Fibroblast of lung (primary cell): ENCODE results near the gene DNAJB11. TPM values are rescaled to one million over a fixed set of nuclear protein-coding genes. Genes with fewer than 3 reads are reported as not detected.

ENCODE experiments used
- DNase-seq, 2 donors: peaks; one replicate each; pipeline versions ENCODE4 v3.0.0 to v3.0.0-alpha.2; 2010; ENCODE audit warnings: low read depth in 2 of 2
- H2AFZ ChIP-seq: 2 replicates; pipeline ENCODE4 v1.5.1; 2012; ENCODE audit warnings: low read length, control low read depth, inconsistent platforms
- H3K27ac ChIP-seq: 2 replicates; pipeline ENCODE4 v1.5.1; 2011; ENCODE audit warnings: low read length, control low read depth; ENCODE audit not compliant: insufficient read depth
- H3K27me3 ChIP-seq: 2 replicates; pipeline ENCODE4 v1.5.1; 2011; ENCODE audit warnings: mild to moderate bottlenecking, low read length; ENCODE audit not compliant: control insufficient read depth, insufficient read depth
- H3K36me3 ChIP-seq: 2 replicates; pipeline ENCODE4 v1.5.1; 2011; ENCODE audit warnings: low read length; ENCODE audit not compliant: control insufficient read depth, insufficient read depth
- H3K4me1 ChIP-seq: 2 replicates; pipeline ENCODE4 v1.5.1; 2011; ENCODE audit warnings: low read length; ENCODE audit not compliant: control insufficient read depth, insufficient read depth; ENCODE audit errors: extremely low read depth
- H3K4me2 ChIP-seq: 2 replicates; pipeline ENCODE4 v1.5.1; 2011; ENCODE audit warnings: low read length, control low read depth; ENCODE audit not compliant: insufficient read depth; ENCODE audit errors: extremely low read depth
- H3K4me3 ChIP-seq, 4 experiments: fragments of 200-600 bp in 1 of 4; sonication (generic) in 1 of 4; replicated peaks in 1 of 4; 2 replicates each; pipeline ENCODE4 v1.5.1; 2011 to 2016; ENCODE audit warnings: low read length in 4 of 4, low read depth in 3 of 4, mild to moderate bottlenecking in 3 of 4, control low read depth in 2 of 4, inconsistent platforms in 1 of 4, mixed read lengths in 1 of 4; ENCODE audit not compliant: insufficient read depth in 1 of 4; ENCODE audit errors: control extremely low read depth in 1 of 4
- H3K79me2 ChIP-seq: 2 replicates; pipeline ENCODE4 v1.5.1; 2012; ENCODE audit warnings: mild to moderate bottlenecking, low read length, inconsistent platforms; ENCODE audit not compliant: control insufficient read depth, insufficient read depth
- H3K9ac ChIP-seq: 2 replicates; pipeline ENCODE4 v1.5.1; 2011; ENCODE audit warnings: mild to moderate bottlenecking, low read length, control low read depth; ENCODE audit not compliant: insufficient read depth
- H3K9me3 ChIP-seq: 2 replicates; pipeline ENCODE4 v1.5.1; 2012; ENCODE audit warnings: low read depth, low read length; ENCODE audit not compliant: control insufficient read depth, insufficient read depth
- H4K20me1 ChIP-seq: 2 replicates; pipeline ENCODE4 v1.5.1; 2011; ENCODE audit warnings: low read length; ENCODE audit not compliant: control insufficient read depth, insufficient read depth; ENCODE audit errors: extremely low read depth
- CTCF ChIP-seq, 2 donors: IDR thresholded peaks in 1 of 2; conservative IDR thresholded peaks in 1 of 2; 1 replicate in 1 of 2; 2 replicates in 1 of 2; pipeline ENCODE4 v1.5.1; 2011 to 2012; ENCODE audit warnings: low read length in 2 of 2, control low read depth in 1 of 2, inconsistent platforms in 1 of 2, low read depth in 1 of 2, mild to moderate bottlenecking in 1 of 2
- EZH2 ChIP-seq: IDR thresholded peaks from 2 replicates; pipeline ENCODE4 v1.5.1; 2012; ENCODE audit warnings: low read length, control low read depth, mild to moderate bottlenecking; ENCODE audit errors: missing control alignments
- polyA plus RNA-seq, 2 donors: library from polyadenylated mRNA; depleted of rRNA in 1 of 2; stranded (reverse) in 1 of 2; unstranded in 1 of 2; fragments of >200 nt; gene quantifications; 2 replicates each; pipeline ENCODE4 v1.2.1, GENCODE V29; 2011 to 2012; ENCODE audit warnings: missing spikeins in 1 of 2
- total RNA-seq: library from RNA; depleted of rRNA; stranded (reverse); fragments of >200 nt; gene quantifications from 2 replicates; pipeline ENCODE4 v1.2.1, GENCODE V29; 2014

Gene DNAJB11
- total and polyA plus RNA-seq, 2 donors (not counting 1 experiment from before 2014, with no cell fraction given), result 37.5 to 59.1 TPM

DNA sequence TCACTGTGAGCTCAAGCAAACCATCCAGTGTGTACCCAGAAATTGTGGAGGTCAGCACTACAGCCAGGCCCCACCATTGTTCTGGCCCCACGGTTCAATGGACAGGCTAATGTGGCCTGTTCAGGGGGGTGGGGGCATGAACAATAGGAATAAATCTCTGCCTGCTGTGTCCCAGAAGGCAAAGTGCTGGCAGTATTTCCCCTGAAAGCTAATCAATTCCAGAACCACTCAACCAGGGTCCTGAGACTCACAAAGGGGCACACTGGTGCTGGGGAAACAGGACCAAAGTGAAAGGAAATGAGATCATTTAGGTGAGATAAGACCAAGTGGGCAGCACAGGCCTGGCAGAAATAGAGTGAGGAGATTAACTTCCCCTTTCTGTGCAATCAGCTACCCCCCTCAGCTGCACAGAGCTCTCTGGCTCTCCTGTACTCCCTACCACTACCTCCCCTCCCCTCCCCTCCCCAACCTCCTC is 37.9 kb upstream of the DNAJB11 start:
- Histone ChIP-seq H4K20me1 (no peaks in the 10 kb centered on the region), H3K4me1 (peaks cover 2% of the 10 kb centered on the region), H3K4me3 (no peak overlapping the region), H3K27me3 (no peaks in the 10 kb centered on the region), H3K9ac (no peak overlapping the region), H2AFZ (no peak overlapping the region), H3K4me2 (no peak overlapping the region), H3K27ac (no peak overlapping the region), H3K9me3 (no peaks in the 10 kb centered on the region), H3K36me3 (no peaks in the 10 kb centered on the region), H3K79me2 (no peaks in the 10 kb centered on the region)
- TF ChIP-seq EZH2 (no peak), CTCF (conservative IDR thresholded peaks at IDR 0.05 in 1 of 2, IDR thresholded peaks at IDR 0.05 in 1 of 2; ENCODE audit: low read depth in 1 of 2, low read length in 2 of 2) (no peak)
- no peak for DNase-seq

GRCh38 chr3:186534113-186534669 is 36.3 kb upstream of the DNAJB11 start:
- no peaks in the 10 kb centered on the region for H3K27me3 ChIP-seq
- H4K20me1 ChIP-seq, result no peaks in the 10 kb centered on the region
- no peak overlapping the region for H3K9ac ChIP-seq
- no peaks in the 10 kb centered on the region for H3K36me3 ChIP-seq
- no peak overlapping the region for H3K27ac ChIP-seq
- TF ChIP-seq EZH2, result no peak
- TF ChIP-seq CTCF (conservative IDR thresholded peaks at IDR 0.05 in 1 of 2, IDR thresholded peaks at IDR 0.05 in 1 of 2; ENCODE audit: low read depth in 1 of 2, low read length in 2 of 2), result no peak
- H2AFZ ChIP-seq, result no peak overlapping the region
- no peak overlapping the region for H3K4me2 ChIP-seq
- H3K79me2 ChIP-seq, result no peaks in the 10 kb centered on the region
- H3K4me1 ChIP-seq, result peaks cover 2% of the 10 kb centered on the region
- no peak for DNase-seq
- H3K4me3 ChIP-seq, result no peak overlapping the region
- H3K9me3 ChIP-seq, result no peaks in the 10 kb centered on the region

DNA sequence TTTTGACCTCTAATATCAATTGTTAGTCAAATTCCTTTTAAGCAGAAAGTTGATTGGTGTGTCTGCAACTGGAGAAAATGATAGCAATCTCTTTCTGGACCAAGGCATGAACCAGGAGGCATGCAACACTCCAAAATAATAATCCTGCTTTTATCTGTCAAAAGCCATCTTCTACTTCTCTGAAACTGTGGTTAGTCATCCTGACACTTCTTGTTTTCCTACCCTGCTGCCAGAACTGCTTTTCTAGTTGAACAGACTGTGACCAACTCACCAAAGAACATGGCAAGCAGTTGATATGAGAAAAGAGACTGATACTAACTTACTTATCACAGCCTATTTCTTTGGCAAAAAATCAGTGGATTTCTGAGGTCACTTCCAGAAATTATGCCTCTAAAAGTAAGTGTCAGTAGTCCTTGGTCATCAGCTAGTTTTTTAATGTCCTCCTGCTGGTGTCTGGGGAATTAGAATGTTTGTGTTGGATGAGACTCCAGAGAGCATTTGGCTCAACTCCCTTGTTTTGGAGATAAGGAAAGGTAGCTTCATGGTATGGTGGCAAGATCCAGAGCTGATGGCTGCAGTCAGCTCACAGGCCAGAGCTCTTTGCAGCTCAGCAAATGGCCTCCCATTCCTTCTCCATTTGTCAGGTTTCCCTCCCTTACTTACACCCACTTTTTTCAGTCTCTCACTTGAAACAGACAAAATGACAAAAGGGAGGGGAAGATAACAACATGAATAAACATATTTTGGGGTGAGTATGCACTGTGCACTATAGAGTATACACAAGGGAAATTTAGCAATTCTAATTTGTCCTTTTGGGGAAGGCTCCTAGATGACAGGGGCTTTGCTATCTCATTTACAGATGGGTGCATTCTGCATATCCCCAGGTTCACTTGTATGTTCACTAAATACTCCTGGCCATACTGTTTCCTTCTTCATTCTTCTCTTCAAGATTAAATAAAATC is 33.4 kb upstream of the DNAJB11 start:
- no peaks in the 10 kb centered on the region for H4K20me1 ChIP-seq
- TF ChIP-seq EZH2, result no peak
- no peak for TF ChIP-seq CTCF (conservative IDR thresholded peaks at IDR 0.05 in 1 of 2, IDR thresholded peaks at IDR 0.05 in 1 of 2; ENCODE audit: low read depth in 1 of 2, low read length in 2 of 2)
- H3K4me1 ChIP-seq, result peaks cover 4% of the 10 kb centered on the region
- H3K79me2 ChIP-seq, result no peaks in the 10 kb centered on the region
- no peak overlapping the region for H3K4me3 ChIP-seq
- H3K27me3 ChIP-seq, result no peaks in the 10 kb centered on the region
- H3K9me3 ChIP-seq, result no peaks in the 10 kb centered on the region
- H3K36me3 ChIP-seq, result no peaks in the 10 kb centered on the region
- DNase-seq, result peak in 1 of 2 donors; percentile 55
- H2AFZ ChIP-seq, result no peak overlapping the region
- H3K27ac ChIP-seq, result no peak overlapping the region
- H3K4me2 ChIP-seq, result no peak overlapping the region
- H3K9ac ChIP-seq, result no peak overlapping the region
